LNCAP (cell line): ENCODE data around the gene C9orf78.

Experiments used
- CTCF ChIP-seq: fragments of 450-650 bp; IDR thresholded peaks from 2 replicates; pipeline ENCODE4 v1.5.1; 2017; ENCODE audit warnings: mild to moderate bottlenecking

The C9orf78 gene

GRCh38 chr9:129841071-129841470, 6.0 kb upstream of the C9orf78 start:
- TF ChIP-seq CTCF, result no peak

GRCh38 chr9:129840034-129840433, 5.0 kb upstream of the C9orf78 start:
- no peak for TF ChIP-seq CTCF

GRCh38 chr9:129839324-129840023, 4.4 kb upstream of the C9orf78 start:
- no peak for TF ChIP-seq CTCF

GRCh38 chr9:129838707-129839259, 3.7 kb upstream of the C9orf78 start:
- no peak for TF ChIP-seq CTCF

GRCh38 chr9:129836311-129837007, 1.4 kb upstream of the C9orf78 start:
- TF ChIP-seq CTCF, result no peak

- no peak for TF ChIP-seq CTCF
These were observed 767 bp upstream of the C9orf78 start for GRCh38 chr9:129835860-129836223.

- TF ChIP-seq CTCF, result no peak
These were observed 467 bp downstream of the C9orf78 start for GRCh38 chr9:129834489-129835127.
